ENCODE measurements around the gene DGKB.
A peak's percentile ranks its signal among the peaks of the same experiment; 100 is the strongest.

DGKB gene

GRCh38 chr7:14821757-14822480 lies 80.6 kb downstream of the DGKB start:
- no peak for DNase-seq (ENCODE audit: low read depth)

- no peak for DNase-seq (ENCODE audit: low read depth)
Observed at GRCh38 chr7:14818871-14819270, 83.7 kb downstream of the DGKB start.

GRCh38 chr7:14817829-14818614 lies 84.5 kb downstream of the DGKB start:
- DNase-seq (ENCODE audit: low read depth) = no peak

GRCh38 chr7:14807507-14807906 lies 95.0 kb downstream of the DGKB start:
- DNase-seq (ENCODE audit: low read depth) = no peak

DNA sequence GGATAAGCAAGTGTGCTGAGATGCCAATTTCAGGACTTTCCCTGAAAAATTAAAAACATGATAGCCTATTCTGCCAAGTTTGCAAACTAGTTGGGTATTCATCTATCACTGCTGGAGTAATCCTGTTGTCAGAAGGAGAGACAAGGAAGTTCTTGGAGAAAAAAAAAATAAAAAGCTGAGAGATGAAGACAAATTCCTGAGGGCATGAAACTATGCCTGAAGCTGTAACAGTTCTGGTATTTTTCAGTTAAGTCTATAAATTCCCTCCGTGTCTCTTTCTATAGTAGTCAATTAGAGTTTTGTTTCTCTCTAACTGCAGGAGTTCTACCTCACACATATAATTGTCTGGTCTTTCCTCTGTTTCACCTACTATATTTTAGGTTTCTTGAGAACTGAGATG lies 95.7 kb downstream of the DGKB start:
- no peak for DNase-seq (ENCODE audit: low read depth)

DNA sequence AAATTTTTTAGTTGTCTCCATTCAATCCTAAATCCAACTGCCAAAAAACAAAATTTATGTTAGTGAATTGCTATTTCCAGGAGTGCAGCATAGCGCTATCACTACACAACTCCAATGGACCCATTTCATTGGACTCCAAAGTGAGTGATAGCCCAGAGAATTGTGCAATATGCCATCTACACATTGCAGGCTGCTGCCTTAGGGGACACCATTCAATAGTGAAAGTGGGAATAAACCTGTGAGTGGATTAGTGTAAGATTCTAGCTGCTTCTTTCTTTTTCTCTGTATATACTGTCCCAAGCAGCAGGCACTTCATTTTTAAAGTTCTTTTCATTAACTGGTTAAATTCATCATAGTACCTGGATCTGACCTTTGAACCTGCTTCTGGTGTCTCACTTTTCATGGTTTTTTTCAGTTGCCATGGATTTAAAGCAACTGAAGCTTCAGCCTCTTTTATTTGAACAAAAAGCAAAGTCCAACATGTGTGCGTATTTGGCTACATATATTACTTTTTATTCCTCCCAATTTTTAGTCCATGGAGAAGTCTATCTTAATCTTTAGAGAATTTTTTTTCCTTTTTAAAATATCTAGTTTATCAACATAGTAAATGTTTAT lies 97.3 kb downstream of the DGKB start:
- no peak for DNase-seq (ENCODE audit: low read depth)

DNA sequence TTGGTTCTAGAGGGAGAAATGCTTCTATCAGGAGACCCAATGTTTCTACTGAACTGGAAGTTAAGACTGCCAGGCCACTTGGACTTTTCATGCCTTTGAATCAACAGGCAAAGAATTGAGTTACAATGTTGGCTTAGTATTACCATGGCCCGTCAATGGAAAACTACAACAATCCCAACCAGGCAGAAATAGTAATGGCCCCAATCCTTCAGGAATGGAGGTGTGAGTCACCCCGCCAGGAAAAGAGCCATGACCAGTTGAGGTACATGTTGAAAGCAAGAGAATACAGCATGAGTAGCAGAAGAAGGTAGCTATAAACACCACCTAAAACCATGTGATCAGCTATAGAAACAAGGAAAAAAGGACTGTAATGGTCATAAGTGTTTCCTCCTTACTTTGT lies 101.9 kb downstream of the DGKB start:
- DNase-seq (ENCODE audit: low read depth) = no peak

- DNase-seq (ENCODE audit: low read depth) = no peak
Observed at GRCh38 chr7:14793151-14793550, 109.4 kb downstream of the DGKB start.

- DNase-seq (ENCODE audit: low read depth) = no peak
Observed at GRCh38 chr7:14787551-14787950, 115.0 kb downstream of the DGKB start.

DNA sequence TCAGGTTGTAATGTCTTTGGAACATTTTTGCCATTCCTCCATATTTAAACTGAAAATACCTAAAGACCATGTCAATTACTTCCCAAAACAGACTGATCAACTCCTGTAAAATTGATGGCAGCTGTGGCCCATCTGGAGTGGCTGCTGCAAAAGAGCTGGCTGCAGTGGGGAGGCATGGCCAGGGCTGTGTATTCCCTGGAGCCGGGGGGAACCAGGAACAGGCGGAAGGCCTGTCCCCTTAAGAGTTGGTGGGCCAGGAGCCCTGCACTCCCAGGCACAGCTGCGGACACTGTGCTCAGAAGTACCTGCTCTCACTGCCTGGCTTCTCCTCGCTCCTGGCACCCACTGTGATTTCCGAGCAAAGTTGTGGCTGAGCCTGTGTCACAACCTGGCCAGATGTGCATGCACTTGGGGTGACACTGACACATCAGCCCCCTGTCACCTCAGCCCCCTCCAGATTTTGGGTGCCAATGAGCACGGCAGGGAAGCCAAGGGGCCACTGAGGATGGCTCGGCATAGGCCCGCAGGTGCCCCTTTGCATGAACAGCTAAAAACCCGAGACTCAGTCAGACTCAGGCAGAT lies 116.1 kb downstream of the DGKB start:
- DNase-seq (ENCODE audit: low read depth) = no peak

DNA sequence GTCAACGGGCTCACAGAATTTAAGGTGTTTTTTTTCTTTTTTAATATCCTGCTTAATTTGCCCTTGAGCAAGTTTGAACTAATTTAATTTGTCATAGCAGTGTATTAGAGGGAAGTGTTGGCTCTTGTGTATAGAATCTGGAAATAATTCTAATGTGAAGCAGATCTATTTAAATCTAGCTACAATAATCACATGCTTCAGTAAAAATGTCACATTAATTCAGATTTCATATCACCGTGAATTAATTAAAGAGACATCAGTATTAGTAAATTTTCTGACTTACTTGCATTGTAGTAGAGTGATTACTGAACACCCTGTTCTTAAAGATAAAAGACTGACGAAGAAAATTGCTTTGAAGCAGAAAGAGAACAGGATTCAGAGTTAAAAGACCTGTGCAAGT lies 124.7 kb downstream of the DGKB start:
- no peak for DNase-seq (ENCODE audit: low read depth)

GRCh38 chr7:14776266-14776665 lies 126.3 kb downstream of the DGKB start:
- DNase-seq (ENCODE audit: low read depth) = no peak

GRCh38 chr7:14773729-14774271 lies 128.8 kb downstream of the DGKB start:
- DNase-seq (ENCODE audit: low read depth) = no peak

GRCh38 chr7:14770614-14771013 lies 131.9 kb downstream of the DGKB start:
- DNase-seq (ENCODE audit: low read depth) = no peak

GRCh38 chr7:14769261-14769660 lies 133.3 kb downstream of the DGKB start:
- no peak for DNase-seq (ENCODE audit: low read depth)

GRCh38 chr7:14767716-14768425 lies 134.7 kb downstream of the DGKB start:
- no peak for DNase-seq (ENCODE audit: low read depth)

GRCh38 chr7:14766747-14767146 lies 135.8 kb downstream of the DGKB start:
- DNase-seq (ENCODE audit: low read depth) = no peak

DNA sequence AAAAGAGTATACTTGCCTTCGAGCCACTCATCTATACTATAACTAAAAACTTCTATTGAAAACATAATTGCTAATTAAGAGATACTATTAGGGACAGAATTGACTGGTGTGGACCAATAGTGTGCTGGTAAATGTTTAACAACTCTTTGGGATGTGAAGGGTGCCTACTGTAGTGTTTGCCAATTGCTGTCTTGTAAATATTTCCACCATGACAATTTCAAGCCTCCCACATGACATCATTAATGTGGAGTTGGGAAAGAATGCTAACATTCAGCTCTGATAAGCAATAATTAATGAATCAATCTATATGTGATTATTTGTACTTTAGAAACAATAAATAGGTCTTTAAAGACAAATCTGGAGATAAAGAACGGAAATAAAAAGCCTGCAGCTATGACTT lies 136.8 kb downstream of the DGKB start:
- no peak for DNase-seq (ENCODE audit: low read depth)

DNA sequence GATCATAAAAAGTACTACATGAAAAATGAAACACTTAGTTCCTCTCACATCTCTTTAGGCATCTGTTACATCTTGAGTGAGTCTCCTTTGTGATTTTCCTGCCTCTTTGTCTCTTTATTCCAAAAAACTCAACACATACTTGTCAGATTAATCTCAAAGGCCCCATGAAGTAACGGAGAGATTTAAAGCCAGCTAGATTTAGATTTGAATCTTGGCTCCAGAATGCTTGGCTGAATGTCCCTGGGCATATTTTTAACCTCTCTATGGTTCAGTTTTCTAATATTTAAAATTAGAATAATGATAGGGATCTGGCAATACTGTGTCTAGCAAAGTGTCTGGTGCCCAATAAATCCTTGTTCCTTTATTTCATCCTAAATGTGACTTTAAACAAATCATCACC lies 140.0 kb downstream of the DGKB start:
- no peak for DNase-seq (ENCODE audit: low read depth)

DNA sequence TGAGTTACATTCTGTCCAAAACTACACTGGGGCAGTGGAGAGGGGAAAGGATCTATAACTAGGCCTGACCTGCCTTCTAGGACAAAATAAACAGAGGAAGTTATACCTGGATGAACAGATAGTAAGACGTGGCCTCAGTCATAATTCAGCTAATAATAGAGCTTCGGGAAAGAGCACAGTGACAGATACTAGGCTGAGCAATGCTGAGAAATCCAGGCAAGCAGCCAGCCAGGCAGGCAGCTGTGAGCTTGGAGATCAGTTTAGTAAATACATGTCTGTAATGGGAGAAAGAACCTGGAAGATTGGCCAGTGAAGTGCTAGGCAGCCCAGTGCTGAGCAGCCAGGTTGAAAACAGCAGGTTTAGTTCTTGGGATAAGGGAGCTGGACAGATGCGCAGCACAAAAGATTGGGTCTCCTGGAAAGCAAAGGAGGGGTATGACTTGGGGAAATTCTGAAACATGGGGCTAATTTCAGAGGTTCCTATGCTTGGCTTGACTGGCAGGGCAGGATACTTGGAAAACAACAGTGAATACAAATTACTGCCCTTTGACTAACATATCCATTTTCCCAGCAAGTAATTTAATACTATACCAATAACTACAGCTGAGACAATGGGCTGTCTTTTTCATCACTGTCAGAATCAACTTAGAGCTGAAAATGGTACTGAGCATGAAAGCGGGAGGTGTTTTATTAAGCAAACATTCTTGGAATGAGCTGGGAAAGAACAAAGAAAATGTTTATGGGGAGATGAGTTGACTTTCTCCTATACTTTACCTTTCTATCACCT lies 140.8 kb downstream of the DGKB start:
- peak; percentile 42 for DNase-seq (ENCODE audit: low read depth)
